ENCODE measurements around the gene TMC3. TPM values are rescaled to one million over a fixed set of nuclear protein-coding genes. Genes with fewer than 3 reads are reported as not detected.
"Not testable (repeated sequence)": the region's sequence is repeated elsewhere in the genome, so short reads cannot be mapped to it uniquely, and the experiment has no call there.

The TMC3 gene
- total and polyA plus RNA-seq, 10 of the 15 experiments (the other 5 are each of a cell fraction or from before 2014, with no cell fraction given) = 0.03 to 0.04 (median 0.04) TPM; not detected in 7

- H3K27ac ChIP-seq (ENCODE audit: control insufficient read depth, insufficient read depth); H3K27me3 ChIP-seq (replicated peaks in 1 of 2; ENCODE audit: control insufficient read depth in 2 of 2, insufficient read depth in 2 of 2, low read length in 1 of 2); H3K9me3 ChIP-seq (replicated peaks; ENCODE audit: control insufficient read depth, insufficient read depth, low read length); intact Hi-C loops (cut with micrococcal nuclease; ENCODE audit: unreplicated experiment); H3K9ac ChIP-seq (ENCODE audit: control insufficient read depth, insufficient read depth, low read length); H2AFZ ChIP-seq (ENCODE audit: control insufficient read depth, low read depth, low read length); H3K4me2 ChIP-seq (ENCODE audit: control insufficient read depth, insufficient read depth); H3K4me3 ChIP-seq; ATAC-seq; H3K4me1 ChIP-seq (ENCODE audit: control insufficient read depth, insufficient read depth, low read length); DNase-seq (ENCODE audit: low read depth, low spot score); FAIRE-seq; in situ Hi-C loops (cut with MboI); H3K79me2 ChIP-seq (ENCODE audit: control insufficient read depth, insufficient read depth, low read length); H4K20me1 ChIP-seq (ENCODE audit: control insufficient read depth, insufficient read depth); H3K36me3 ChIP-seq (ENCODE audit: control insufficient read depth in 2 of 2, insufficient read depth in 2 of 2, low read length in 1 of 2); BruUV-seq (replicated peaks): not testable (repeated sequence)
- CTCF ChIA-PET = interaction anchor here (9.2 to 11.3 kb wide), 2 partner anchors 55 to 64 kb away, joined by 142 to 242 read pairs; no protein-coding TSS in a partner anchor
- SMC1A ChIA-PET (ENCODE audit: uncharacterized antibody, unreplicated experiment) = interaction anchor here (1.7 to 2.6 kb wide), 2 partner anchors 56 to 65 kb away, joined by 10 to 16 read pairs; no protein-coding TSS in a partner anchor
- POLR2A ChIA-PET = interaction anchor here (0.6 kb wide), 1 partner anchor 15 kb away, joined by 5 read pairs; no protein-coding TSS in a partner anchor
- WGBS (ENCODE audit: insufficient coverage, insufficient replicate concordance, low lambda C conversion rate, missing lambda C conversion rate) = 91% methylated on average over 9 of the region's 9 CpGs
- RAD21 ChIA-PET (ENCODE audit: unreplicated experiment) = interaction anchor here (0.6 to 9.2 kb wide), 2 partner anchors 40 to 56 kb away, joined by 3 to 137 read pairs; no protein-coding TSS in a partner anchor
Observed at GRCh38 chr15:81331141-81331540, 42.9 kb downstream of the TMC3 start.

- Histone ChIP-seq H3K9me3 (replicated peaks; ENCODE audit: control insufficient read depth, insufficient read depth, low read length) (no peaks in the 10 kb centered on the region), H3K36me3 (ENCODE audit: control insufficient read depth in 2 of 2, insufficient read depth in 2 of 2, low read length in 1 of 2) (no peaks in the 10 kb centered on the region), H3K9ac (ENCODE audit: control insufficient read depth, insufficient read depth, low read length) (no peak overlapping the region), H2AFZ (ENCODE audit: control insufficient read depth, low read depth, low read length) (no peak overlapping the region), H4K20me1 (ENCODE audit: control insufficient read depth, insufficient read depth) (no peaks in the 10 kb centered on the region), H3K27ac (ENCODE audit: control insufficient read depth, insufficient read depth) (no peak overlapping the region), H3K79me2 (ENCODE audit: control insufficient read depth, insufficient read depth, low read length) (no peaks in the 10 kb centered on the region), H3K27me3 (replicated peaks in 1 of 2; ENCODE audit: control insufficient read depth in 2 of 2, insufficient read depth in 2 of 2, low read length in 1 of 2) (no peaks in the 10 kb centered on the region), H3K4me2 (ENCODE audit: control insufficient read depth, insufficient read depth) (no peak overlapping the region), H3K4me1 (ENCODE audit: control insufficient read depth, insufficient read depth, low read length) (no peaks in the 10 kb centered on the region), H3K4me3 (no peak overlapping the region)
- no peak for ATAC-seq
- RAD21 ChIA-PET (ENCODE audit: unreplicated experiment) = no interaction called here
- no peak for FAIRE-seq
- WGBS (ENCODE audit: insufficient coverage, insufficient replicate concordance, low lambda C conversion rate, missing lambda C conversion rate) = 77% methylated on average over 5 of the region's 5 CpGs
- DNase-seq (ENCODE audit: low read depth, low spot score) = no peak
- POLR2A ChIA-PET = no interaction called here
- intact Hi-C loops (cut with micrococcal nuclease; ENCODE audit: unreplicated experiment) = no loop called here
- SMC1A ChIA-PET (ENCODE audit: uncharacterized antibody, unreplicated experiment) = interaction anchor here (1.0 to 2.6 kb wide), 4 partner anchors 39 to 65 kb away, joined by 4 to 16 read pairs (median 8); no protein-coding TSS in a partner anchor
- in situ Hi-C loops (cut with MboI) = no loop called here
- BruUV-seq (replicated peaks) = no TSS peak
- CTCF ChIA-PET = interaction anchor here (9.2 to 11.3 kb wide), 2 partner anchors 54 to 63 kb away, joined by 142 to 242 read pairs; no protein-coding TSS in a partner anchor
- TF ChIP-seq KLF5 (IDR thresholded peaks at IDR 0.05; ENCODE audit: partially characterized antibody) (no peak), KAT2A (conservative IDR thresholded peaks at IDR 0.05; ENCODE audit: control insufficient read depth, low read depth, low read length) (no peak), JUNB (IDR thresholded peaks at IDR 0.05) (no peak), TBL1XR1 (IDR thresholded peaks at IDR 0.05; ENCODE audit: low read depth, low read length) (no peak), YBX1 (IDR thresholded peaks at IDR 0.05) (no peak), POU2F2 (IDR thresholded peaks at IDR 0.05; ENCODE audit: borderline replicate concordance, low read depth, low read length) (no peak), STAT3 (IDR thresholded peaks at IDR 0.05; ENCODE audit: low read depth, low read length) (no peak), SUPT20H (IDR thresholded peaks at IDR 0.05; ENCODE audit: borderline replicate concordance, control insufficient read depth, low read depth, low read length) (no peak), TARDBP (IDR thresholded peaks at IDR 0.05; ENCODE audit: borderline replicate concordance) (no peak), DPF2 (IDR thresholded peaks at IDR 0.05) (no peak), BCL11A (IDR thresholded peaks at IDR 0.05; ENCODE audit: low read depth, low read length) (no peak), EZH2 (IDR thresholded peaks at IDR 0.05; ENCODE audit: borderline replicate concordance, control insufficient read depth, low read depth, low read length) (no peak)
- TF ChIP-seq, protein P1, sequence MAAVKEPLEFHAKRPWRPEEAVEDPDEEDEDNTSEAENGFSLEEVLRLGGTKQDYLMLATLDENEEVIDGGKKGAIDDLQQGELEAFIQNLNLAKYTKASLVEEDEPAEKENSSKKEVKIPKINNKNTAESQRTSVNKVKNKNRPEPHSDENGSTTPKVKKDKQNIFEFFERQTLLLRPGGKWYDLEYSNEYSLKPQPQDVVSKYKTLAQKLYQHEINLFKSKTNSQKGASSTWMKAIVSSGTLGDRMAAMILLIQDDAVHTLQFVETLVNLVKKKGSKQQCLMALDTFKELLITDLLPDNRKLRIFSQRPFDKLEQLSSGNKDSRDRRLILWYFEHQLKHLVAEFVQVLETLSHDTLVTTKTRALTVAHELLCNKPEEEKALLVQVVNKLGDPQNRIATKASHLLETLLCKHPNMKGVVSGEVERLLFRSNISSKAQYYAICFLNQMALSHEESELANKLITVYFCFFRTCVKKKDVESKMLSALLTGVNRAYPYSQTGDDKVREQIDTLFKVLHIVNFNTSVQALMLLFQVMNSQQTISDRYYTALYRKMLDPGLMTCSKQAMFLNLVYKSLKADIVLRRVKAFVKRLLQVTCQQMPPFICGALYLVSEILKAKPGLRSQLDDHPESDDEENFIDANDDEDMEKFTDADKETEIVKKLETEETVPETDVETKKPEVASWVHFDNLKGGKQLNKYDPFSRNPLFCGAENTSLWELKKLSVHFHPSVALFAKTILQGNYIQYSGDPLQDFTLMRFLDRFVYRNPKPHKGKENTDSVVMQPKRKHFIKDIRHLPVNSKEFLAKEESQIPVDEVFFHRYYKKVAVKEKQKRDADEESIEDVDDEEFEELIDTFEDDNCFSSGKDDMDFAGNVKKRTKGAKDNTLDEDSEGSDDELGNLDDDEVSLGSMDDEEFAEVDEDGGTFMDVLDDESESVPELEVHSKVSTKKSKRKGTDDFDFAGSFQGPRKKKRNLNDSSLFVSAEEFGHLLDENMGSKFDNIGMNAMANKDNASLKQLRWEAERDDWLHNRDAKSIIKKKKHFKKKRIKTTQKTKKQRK (IDR thresholded peaks at IDR 0.05; ENCODE audit: low read depth, low read length) = no peak
Observed at GRCh38 chr15:81330366-81331090, 43.5 kb downstream of the TMC3 start.
